Midbrain (tissue), 1 donor: ENCODE measurements around the gene OGN.

ENCODE experiments used
- DNase-seq: peaks from one replicate; lab custom pipeline; 2025; lab: John Stamatoyannopoulos, UW

The OGN gene

DNA sequence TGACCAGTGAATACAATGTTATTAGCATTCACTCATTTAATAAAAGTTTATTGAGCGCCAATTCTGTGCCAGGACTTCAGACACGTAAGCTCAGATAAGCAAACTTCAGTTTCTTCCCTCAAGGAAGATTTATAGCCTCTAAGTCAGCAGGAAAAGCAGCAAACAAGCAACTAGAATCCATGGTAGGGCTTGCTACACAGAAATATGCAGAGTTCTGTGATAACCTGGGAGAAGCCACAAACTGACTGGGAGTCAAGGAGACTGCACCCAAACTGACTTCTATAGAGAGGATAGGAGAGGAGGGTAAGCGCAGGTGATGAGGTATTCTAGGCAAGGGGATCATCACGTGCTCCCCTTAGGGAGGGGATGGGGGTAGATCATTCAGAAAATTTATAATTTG, 1.4 kb upstream of the OGN start:
- no peak for DNase-seq

GRCh38 chr9:92402826-92403745, 1.3 kb downstream of the OGN start:
- DNase-seq = no peak

- DNase-seq = no peak
Observed at GRCh38 chr9:92402360-92402759, 2.0 kb downstream of the OGN start.

DNA sequence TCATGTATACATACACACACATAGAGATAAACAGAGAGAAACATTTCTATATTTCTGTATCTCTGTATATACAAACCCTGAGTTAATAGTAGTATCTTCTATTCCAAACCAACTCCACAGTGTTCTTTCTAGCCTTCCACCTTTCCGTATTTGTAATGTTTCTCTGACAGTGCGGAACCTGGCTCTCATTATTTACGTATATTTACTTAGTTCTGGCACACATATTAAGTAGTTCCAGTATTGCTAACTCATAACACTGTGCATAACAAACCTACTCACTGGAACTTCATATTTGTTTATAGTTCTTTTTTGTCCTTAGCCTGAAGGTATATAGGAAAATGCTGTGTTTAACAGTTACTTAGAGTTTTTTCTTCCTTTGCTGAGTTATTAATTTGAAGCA, 6.5 kb downstream of the OGN start:
- no peak for DNase-seq

- no peak for DNase-seq
Observed at GRCh38 chr9:92395617-92396016, 8.8 kb downstream of the OGN start.

- no peak for DNase-seq
Observed at GRCh38 chr9:92393686-92394085, 10.7 kb downstream of the OGN start.

DNA sequence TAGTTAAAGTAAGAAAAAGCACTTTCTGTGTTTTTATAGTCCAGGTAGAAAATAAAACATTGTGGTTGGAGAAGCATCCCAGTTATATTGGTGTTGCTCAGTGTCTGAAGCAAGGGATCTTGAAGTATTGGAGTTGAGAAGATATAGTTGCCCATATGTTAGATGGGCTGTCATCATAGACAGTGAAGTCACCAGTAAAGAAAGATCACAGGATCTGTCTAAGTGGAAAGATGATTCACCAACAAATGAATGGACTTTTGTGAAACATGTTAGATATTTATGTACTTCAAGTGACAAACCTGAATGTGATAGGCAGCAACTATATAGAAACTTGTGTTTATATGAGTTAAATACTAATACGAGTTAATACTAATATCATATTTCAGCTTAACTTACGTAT, 11.7 kb downstream of the OGN start:
- DNase-seq = no peak

- no peak for DNase-seq
Observed at GRCh38 chr9:92385953-92386352, 18.4 kb downstream of the OGN start.

DNA sequence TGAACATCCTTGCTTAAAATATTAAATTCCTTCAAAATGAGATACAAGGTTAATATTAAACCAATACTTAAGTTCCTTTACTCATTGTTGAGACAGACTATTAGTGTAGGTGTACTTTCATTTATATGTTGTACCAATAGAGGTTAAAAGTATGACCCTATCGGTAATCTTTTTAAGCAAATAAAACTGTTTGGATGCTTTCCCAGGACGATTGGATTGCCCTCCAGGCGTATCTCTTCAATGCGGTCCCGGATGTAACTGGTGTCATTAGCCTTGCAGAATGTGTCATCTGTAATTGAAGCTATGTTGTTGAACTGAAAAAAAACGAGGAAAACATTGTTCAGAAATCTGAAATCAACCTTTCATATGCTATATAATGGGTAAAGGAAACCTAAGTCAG, 18.9 kb downstream of the OGN start:
- DNase-seq = no peak

DNA sequence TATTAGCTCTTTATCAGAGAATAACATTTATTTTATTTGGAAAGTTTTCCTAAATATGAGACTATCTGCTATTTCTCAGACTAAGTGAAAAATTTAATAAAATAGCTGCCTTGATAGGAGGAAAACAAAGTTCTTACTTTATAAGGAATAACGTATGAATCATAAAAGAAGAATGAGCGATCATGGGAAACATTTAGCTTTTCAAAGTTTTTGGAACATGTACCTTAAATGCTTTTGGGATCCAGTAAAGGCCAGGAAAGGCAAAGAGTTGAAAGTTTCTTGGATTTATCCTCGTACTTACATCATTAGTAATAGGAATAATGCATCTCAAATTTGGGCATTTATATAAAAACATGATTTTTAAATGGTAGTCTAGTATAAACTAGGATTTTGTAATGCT, 19.4 kb downstream of the OGN start:
- DNase-seq = no peak

GRCh38 chr9:92384375-92384774, 20.0 kb downstream of the OGN start:
- DNase-seq = no peak

DNA sequence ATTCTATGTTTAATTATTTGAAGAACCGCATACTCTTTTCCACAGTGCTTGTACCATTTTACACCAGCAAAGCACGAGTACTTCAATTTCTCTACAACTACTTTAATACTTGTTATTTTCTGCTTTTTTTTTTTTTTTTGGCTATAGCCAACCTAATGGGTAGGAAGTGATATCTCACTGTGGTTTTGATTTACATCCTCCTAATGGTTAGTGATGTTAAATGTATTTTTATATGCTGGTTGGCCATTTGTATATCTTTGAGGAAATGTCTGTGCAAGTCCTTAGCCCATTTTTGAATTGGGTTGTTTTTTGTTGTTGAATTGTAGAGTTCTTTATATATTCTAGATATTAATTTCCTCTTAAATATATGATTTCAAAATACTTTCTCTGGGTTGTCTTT, 22.6 kb downstream of the OGN start:
- DNase-seq = no peak

- DNase-seq = no peak
Observed at GRCh38 chr9:92380603-92381002, 23.8 kb downstream of the OGN start.

DNA sequence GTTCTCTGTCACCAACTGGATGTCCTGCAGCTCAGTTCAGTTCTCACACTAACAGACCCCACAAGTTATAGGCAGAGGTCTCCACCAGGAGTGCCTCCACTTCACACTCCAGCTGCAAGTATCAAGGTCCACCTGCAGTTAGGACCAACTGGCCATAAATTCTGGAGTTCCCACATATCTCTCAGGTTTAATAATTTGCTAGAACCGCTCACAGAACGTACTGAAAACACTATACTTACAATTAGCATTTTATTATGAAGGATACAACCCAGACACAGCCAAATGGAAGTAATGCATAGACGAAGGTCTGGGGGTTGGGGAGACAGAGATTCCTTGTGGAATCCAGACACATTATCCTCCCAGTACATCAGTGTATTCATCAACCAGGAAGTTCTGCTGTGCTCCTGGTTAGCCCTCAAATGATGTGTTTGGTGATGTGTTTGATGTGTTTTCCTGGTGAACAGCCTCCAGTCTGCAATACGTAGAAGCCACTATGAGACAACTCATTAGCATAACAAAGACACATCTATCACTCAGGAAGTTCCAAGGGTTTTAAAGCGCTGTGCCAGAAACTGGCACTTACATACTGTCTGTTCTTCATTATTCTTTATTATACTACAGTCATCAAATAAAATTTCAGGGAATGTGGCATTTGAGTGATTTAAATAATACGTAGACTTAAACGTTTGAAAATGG, 25.4 kb downstream of the OGN start:
- no peak for DNase-seq

GRCh38 chr9:92377876-92378275, 26.5 kb downstream of the OGN start:
- no peak for DNase-seq

GRCh38 chr9:92373167-92373566, 31.2 kb downstream of the OGN start:
- DNase-seq = no peak

DNA sequence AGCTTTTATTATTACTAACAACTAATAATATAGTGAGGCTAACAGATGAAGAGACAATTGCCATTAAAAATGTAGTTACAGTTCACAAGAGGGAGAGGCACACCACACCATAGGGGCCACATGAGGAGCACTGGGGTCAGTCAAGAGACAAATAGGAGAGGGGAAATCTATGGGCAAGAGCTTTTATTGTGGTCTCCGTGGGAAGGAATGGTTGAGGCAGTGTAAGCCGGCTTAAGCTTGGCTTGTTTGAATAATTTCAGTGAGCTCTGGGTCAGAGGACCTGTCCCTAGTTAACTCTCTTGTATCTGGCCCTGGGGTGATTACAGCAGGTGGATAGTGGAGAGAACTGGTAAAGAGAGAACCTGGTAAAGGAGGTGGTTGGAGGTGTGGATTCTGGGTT, 35.3 kb downstream of the OGN start:
- DNase-seq = no peak

DNA sequence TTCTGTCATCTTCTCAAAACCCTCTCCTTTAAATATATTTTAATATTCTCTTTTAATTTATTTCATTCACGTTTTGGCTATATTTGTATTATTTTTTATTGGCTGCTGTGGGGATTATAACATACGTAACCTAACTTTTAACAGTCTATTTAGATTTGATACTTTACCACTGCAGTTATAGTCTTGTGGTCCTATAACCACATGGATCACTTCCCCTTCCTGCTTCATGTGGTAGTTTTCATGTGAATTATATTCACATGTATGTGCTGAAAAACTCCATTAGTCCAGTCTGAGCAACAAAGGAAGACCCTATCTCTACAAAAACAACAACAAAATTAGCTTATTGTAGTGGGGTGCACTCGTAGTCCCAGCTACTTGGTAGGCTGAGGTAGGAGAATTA, 44.3 kb downstream of the OGN start:
- no peak for DNase-seq

GRCh38 chr9:92359394-92359995, 44.9 kb downstream of the OGN start:
- DNase-seq = no peak

DNA sequence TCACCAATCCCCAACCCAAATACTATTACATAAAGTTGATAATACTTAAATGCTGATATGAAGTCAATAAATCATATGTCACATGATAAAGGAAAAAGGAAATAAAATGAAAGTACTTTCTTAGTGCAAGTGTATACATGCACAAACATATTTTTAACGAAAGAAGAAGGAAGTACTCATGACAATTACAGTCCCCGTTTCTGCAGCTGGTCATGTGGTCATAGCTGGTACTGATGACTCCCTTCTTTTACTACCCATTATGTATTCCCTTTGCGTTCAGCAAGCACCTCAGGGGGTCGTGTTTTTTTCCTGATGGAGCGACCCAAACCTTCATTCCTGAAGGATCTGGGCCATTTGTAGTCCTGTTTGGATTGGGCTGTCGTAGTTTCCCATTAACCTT, 51.3 kb downstream of the OGN start:
- no peak for DNase-seq

- no peak for DNase-seq
Observed at GRCh38 chr9:92350740-92351133, 53.6 kb downstream of the OGN start.

DNA sequence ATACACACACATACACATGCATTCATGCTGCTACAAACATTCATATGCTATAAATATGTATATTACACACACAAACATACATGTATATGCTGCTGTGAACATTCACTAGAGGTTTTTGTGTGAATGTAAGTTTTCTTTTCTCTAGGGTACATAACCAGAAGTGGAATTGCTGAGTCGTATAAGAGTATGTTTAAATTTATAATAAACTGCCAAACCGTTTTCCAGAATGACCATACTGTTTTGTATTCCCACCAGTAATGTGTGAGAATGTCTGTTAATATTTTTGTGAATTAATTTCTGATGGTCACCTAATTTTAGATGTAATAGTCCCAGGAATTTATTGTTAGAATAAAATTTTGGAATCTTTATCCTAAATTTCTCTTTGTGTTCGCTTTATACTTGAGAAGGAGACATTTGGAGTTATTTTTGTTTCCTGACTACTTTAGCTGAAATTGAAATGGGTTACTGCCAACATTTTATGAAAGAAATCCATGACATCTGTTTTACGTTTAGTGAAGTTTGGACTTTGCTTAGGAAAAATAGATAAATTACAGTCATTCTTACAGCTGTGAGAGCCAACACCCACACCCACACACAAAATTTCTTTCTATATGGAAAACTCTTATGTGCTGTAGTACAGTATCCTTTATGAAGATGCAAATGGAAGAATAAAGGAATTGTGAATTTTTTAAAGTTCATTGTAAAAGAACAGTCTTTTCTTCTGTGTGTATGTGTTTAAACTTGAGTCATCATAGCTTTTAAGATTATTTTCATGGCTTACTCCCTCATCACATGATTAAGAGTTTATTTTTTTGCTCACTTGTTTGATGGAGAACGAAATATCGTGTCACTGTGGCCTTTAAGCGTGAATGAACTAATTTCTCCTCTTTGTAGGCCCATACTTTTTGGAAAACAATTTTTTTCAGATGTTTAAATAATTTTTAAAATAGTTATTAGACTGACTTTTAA, 54.3 kb downstream of the OGN start:
- DNase-seq = no peak
